GM11168 (cell line): ENCODE data around the gene KIF2A.
"Not testable (repeated sequence)": the region's sequence is repeated elsewhere in the genome, so short reads cannot be mapped to it uniquely, and the experiment has no call there.

Experiments
- in situ Hi-C: fragments of 300-500 bp; cut with MboI; formaldehyde crosslinking; loops from one replicate; pipeline ENCODE4 v1.12.0; 2022; ENCODE audit warnings: low sequenced_read_pairs; ENCODE audit not compliant: unreplicated experiment

Gene KIF2A

GRCh38 chr5:62288118-62288517, 17.9 kb upstream of the KIF2A start:
- in situ Hi-C loops = no loop called here

- in situ Hi-C loops = no loop called here
Observed at GRCh38 chr5:62289813-62290212, 16.2 kb upstream of the KIF2A start.

- in situ Hi-C loops = not testable (repeated sequence)
Observed at GRCh38 chr5:62291829-62292228, 14.2 kb upstream of the KIF2A start.

DNA sequence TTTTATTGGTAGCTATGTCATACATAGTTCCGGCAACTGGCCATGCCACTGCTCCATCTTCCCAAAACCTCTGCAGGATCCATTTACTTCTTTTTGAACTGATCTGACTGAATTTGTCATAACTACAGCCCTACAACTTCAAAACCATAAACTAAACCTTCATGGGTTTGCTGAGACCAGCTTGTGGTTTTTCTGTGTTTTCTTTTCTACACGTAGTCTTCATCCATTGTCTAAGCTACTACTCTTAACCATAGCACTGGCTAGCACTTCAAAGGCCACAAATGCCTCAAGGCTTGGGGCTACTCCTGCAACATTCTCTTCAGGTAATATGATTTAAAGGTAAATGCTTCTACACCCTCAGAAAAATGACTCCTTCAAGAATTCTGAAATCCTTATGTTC, 9.0 kb upstream of the KIF2A start:
- in situ Hi-C loops = no loop called here

DNA sequence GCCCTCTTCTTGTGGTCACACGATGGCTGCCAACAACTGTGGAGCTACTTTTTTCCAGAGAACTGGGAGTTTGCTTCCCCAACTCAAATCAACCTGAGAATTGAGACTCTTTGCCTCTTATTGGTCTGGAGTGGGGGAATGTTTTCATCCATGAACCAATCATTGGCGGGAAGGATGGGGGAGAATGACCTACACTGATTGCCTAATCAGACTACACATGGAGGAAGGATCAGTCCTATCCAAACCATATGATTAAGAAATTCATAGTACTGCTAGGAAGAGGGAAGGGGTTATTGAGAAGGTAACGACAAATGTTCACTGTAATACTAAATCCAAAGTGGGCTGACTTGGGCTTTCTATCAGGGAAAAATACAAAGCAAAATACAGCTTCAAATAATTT, 7.9 kb upstream of the KIF2A start:
- in situ Hi-C loops = no loop called here

DNA sequence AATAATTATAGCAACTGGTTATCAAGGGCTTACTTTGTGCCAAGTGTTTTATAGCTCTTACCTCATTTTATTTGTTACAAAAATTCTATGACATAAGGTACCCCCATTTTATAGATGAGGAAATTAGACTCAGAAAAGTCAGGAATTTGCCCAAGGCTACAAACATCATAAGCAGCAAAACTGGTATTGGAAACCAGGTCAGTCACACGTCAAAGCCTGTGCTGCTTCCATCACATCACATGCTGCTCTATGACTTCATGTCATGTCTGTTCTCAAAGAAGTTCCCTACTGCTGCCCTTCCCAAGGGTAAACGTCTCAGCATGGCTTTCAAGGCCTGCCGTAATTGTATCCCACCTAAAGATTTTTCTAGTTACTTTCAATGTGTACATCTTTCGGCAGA, 6.9 kb upstream of the KIF2A start:
- in situ Hi-C loops = no loop called here

DNA sequence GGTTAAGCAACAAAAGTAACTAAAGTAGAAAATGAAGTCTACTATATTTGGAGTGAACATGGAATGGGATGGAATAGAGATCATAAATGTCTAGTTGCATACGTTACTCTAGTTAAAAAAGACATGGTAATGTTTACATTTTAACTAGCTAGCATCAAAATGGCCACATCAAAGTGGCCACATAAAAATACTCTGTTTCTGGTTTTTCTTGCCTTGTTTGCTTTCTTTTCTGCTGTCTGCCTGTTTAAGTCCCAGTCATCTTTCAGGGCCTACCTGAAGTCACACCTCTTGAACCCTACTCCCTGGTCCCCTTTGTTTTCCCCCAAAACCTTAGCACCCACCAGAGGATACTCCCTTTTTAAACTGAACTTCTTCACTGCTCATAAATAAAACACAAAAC, 6.4 kb upstream of the KIF2A start:
- in situ Hi-C loops = no loop called here

DNA sequence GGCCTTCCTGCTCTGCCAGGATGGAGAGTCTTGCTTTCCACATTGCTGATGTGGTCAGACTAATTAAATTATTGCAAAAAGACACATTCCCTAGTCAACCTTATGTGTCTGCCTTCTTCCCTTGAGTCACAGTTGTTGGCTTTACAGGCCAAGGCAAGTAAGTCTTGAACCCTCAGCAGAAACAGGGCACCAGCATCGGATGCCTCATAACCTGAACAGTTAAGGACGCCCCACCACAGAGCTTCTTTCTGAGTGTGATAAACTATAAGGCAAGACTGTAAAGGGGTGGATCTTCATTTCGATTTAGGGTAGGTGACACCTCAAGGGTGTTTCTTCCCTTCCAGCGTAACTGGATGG, 670 bp upstream of the KIF2A start:
- in situ Hi-C loops = no loop called here

GRCh38 chr5:62306323-62306895, 403 bp downstream of the KIF2A start:
- in situ Hi-C loops = no loop called here

- in situ Hi-C loops = no loop called here
Observed at GRCh38 chr5:62306896-62307689, 1.1 kb downstream of the KIF2A start.

- in situ Hi-C loops = no loop called here
Observed at GRCh38 chr5:62308439-62308838, 2.4 kb downstream of the KIF2A start.

DNA sequence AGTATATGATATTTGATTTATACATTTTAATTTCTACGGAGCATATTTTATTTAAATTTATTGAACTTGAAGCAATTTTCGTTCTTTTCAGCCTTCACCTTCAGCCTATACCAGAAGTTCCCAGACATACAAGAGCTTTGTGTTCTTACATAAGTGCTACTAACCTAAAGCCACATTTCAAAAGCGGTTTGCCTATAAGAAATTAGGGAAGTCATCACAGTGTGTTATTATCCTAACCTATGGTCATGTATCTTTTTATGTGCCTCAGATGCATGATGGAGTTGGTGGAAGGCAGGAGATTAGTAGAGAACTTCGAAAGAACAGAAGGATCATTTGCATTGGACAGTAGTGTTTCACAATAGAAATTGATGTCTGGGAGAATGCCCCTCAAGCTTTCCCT, 3.1 kb downstream of the KIF2A start:
- in situ Hi-C loops = no loop called here

DNA sequence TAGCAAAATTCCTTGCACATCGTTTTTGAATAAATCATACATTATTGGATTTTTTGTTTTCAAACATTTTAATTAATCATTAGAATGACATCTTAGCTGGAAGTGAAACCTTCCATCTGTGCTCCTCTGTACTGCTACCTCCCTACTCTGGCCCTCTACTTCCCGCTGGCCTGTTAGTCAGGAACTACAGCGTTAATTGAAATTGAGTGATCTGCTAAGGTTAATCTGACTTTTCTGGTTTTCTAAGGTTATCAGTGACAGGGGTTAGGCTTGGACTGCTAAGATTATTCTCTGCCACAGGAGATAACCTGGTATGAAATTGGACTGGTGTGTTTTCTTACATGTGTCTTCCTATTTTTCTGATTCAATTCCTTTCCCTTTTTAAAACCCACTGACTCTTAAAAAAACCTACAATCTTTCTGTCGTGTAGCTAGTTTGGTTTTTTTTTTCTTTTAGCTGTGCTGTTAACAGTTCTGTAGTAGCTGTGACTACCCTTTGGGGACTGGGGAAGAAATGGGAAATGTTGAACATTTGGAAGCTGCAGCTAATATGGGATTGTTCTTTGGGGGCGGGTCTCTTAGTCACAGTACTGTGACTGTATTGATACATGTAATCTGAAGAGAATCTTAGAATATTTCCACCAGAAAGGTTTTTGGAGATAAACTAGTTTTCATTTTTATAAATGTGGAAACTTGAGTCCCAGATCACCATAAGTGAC, 4.6 kb downstream of the KIF2A start:
- in situ Hi-C loops = no loop called here

- in situ Hi-C loops = no loop called here
Observed at GRCh38 chr5:62312036-62312435, 6.0 kb downstream of the KIF2A start.

DNA sequence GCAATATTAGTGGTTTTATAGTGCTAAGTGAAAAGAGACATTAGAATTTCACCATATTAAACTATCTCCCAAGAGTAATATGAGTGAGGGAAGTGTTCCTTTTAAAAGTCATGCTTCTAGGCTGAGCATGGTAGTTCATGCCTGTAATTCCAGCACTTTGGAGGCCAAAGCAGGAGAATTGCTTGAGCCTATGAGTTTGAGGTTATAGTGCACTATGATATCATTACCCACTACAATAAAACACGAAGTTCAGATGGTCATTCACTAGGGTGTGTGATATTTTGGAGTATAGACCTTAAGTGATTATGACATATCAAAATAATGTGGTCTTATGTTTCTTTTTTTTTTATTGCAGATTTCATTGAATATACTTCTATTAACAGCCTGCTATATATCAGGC, 6.7 kb downstream of the KIF2A start:
- in situ Hi-C loops = no loop called here

DNA sequence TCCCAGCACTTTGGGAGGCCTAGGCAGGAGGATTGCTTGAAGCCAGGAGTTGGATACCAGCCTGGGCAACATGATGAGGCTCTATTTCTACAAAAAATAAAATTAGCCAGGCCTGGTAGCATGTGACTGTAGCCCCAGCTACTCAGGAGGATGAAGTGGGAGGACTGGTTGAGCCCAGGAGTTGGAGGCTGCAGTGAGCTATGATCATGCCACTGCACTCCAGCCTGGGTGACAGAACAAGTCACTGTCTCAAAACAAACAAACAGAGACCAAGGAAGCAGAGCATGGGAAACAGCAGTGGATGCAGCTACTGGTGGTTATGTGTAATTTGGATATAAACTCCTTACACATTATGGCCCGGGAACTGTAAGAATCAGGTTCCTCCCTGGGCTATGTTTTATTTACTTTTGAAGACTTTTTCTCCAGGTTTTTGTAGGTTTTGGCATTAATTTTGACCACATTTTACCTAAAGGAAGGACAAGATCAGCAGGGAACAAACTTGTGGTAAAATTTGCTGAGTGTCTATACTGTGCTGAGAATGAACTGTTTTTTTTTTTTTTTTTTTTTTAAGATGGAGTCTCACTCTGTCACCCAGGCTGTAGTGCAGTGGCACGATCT, 8.3 kb downstream of the KIF2A start:
- in situ Hi-C loops = no loop called here

DNA sequence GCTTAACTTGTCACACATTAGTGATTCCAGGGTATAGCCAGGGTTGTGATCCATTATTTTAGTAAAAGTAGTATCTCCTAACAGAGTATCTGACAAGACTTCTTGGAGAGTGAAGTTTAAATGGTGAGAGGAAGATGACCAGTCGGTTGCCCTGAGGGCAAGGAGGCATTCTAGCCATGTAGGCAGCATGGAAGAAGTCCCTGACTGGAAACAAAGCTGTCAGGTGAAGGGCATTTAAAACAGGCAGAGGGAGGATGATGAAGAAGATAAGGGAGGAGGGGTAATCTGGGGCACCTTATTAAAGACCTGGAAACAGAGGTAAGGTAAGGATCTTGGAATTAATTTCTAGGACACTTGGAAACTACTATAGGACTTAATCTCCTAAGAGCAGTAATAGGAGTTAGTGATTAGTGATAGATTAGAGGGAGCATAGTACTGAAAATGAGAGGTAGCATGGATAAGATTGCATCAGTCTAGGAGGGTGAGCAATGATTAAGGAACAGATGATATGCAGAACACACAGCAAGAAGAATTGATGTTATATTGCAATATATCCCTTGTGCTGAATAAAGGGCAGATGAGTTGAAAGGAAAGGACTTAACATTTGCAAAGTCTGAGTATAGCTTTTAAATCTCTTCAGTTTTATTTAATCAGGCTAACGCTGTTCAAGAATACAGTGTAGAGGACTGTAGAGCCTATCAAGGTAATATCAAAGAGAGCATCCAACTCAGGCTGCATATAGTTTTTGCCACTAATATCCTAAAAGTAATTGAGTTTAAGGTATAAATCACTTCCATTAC, 9.6 kb downstream of the KIF2A start:
- in situ Hi-C loops = no loop called here

DNA sequence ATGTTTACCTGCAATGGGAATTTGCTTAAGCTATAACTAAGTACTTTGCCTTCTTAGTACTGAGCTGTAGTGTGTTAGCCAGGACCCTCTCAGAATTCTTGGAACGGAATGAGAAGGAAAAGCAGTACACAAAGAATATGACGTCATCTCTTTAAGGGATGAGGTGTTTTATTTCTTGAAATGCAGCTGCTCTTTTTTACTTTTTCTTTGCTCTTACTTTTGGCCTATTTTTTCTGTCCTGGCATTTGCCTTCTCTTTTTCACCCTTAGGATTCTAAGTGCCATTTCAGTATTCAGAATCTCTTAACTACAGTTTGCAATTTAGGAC, 10.1 kb downstream of the KIF2A start:
- in situ Hi-C loops = no loop called here

DNA sequence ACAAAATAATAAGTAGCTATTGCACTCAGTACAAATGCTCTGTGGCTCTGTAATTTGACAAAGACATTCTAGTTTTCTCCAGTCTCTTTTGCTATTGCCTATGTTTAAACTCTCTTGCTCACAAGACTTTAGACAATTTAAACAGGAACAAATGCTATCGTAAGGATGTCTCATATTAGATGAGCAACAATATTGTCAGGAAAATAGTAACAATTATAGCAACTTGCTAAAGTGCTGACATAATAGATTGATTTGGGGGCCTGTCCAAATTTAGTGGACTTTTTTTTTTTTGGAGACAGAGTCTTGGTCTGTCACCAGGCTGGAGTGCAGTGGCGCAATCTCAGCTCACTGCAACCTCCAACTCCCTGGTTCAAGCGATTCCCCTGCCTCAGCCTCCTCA, 11.8 kb downstream of the KIF2A start:
- in situ Hi-C loops = no loop called here

DNA sequence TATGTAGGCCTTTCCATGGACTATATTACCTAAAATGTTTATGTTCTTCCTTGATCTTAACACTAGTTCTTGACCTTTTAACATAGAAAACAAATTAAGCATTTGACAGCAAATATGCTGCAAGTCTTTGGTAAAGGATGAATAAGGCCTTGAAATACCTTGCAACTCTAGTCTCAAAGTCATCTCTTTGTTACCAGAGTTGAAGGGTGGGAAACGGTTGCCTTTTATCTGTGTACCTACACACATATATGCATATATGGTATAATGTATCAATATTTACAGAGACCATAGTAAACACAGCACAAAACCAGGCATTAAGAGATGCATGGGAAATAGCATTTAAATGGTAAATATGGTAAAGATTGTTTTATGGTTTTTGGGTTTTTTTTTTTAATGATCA, 16.5 kb downstream of the KIF2A start:
- in situ Hi-C loops = no loop called here

- in situ Hi-C loops = no loop called here
Observed at GRCh38 chr5:62326302-62326701, 20.3 kb downstream of the KIF2A start.
